Liver (tissue), 3 donors: Measurements from ENCODE around the gene NHSL2.

Experiments
- CTCF ChIP-seq: fragments of 150-350 bp; IDR thresholded peaks from 2 replicates; pipeline ENCODE4 v1.5.1; 2017; ENCODE audit warnings: improper control_type of control experiment, low read depth, low read length; ENCODE audit not compliant: missing input control
- GABPA ChIP-seq, 2 donors: IDR thresholded peaks in 1 of 2; conservative IDR thresholded peaks in 1 of 2; 2 replicates each; pipeline ENCODE4 v1.6.1; 2016; ENCODE audit warnings: antibody characterized with exemption in 2 of 2, mild to moderate bottlenecking in 1 of 2, moderate library complexity in 1 of 2
- HNF4G ChIP-seq: IDR thresholded peaks from 2 replicates; pipeline ENCODE4 v1.6.1; 2016; ENCODE audit warnings: antibody characterized with exemption
- SP1 ChIP-seq: IDR thresholded peaks from 2 replicates; pipeline ENCODE4 v1.6.1; 2018; ENCODE audit warnings: antibody characterized with exemption, mild to moderate bottlenecking
- ZBTB33 ChIP-seq: IDR thresholded peaks from 2 replicates; pipeline ENCODE4 v1.6.1; 2016; ENCODE audit warnings: antibody characterized with exemption
- TF ChIP-seq, protein P1 (sequence below): IDR thresholded peaks from 2 replicates; pipeline ENCODE4 v1.6.1; 2016; ENCODE audit warnings: antibody characterized with exemption
- donor health status: healthy.
- donor health status: healthy.

DNA sequence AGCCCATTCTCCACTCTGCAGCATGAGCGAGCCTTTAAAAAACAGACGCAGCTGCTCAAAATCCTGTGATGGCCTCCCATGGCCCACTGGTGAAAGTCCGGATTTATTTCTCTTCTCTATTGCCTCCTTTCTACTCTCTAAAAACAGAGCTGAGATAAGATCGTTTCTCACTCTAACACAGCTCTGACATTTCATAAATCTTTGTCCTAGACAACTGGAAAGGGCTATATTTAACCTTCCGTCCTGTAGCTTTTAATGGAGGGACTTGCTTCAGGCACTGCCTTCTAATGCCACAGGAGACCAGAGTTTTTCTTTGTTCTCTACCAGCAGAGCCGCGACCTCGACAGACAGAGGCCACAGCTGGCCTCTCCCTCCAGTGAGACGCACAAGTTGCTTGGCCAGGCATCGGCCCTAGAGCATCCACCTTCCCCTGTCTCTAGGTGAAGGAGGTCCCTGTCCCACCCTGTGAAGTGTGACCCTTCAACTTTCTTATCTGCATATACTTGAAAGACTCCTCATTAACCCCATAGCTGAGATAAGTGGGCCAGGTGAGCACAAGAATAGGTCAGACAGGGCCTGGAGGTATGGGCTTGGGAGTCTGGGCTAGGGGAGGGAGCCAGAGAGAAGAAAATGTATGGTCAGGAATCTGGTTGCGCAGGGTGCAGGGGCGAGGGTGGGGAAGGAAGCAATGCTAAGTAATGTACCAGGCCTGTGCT lies 171.1 kb downstream of the NHSL2 start:
- no peak for TF ChIP-seq CTCF
- TF ChIP-seq, protein P1, sequence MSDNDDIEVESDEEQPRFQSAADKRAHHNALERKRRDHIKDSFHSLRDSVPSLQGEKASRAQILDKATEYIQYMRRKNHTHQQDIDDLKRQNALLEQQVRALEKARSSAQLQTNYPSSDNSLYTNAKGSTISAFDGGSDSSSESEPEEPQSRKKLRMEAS = no peak
- no peak for TF ChIP-seq ZBTB33
- TF ChIP-seq HNF4G = no peak
- no peak for TF ChIP-seq GABPA (IDR thresholded peaks at IDR 0.05 in 1 of 2, conservative IDR thresholded peaks at IDR 0.05 in 1 of 2)
- no peak for TF ChIP-seq SP1
